HL-60 (cell line): ENCODE data around the gene MME.

Experiments used
- DNase-seq, 2 experiments: peaks; one replicate each; pipeline ENCODE4 v3.0.0-alpha.2; 2010 to 2020; ENCODE audit warnings: low read depth in 1 of 2, low spot score in 1 of 2
- H3K27ac ChIP-seq: fragments of 250-450 bp; sonication (Bioruptor Pico); replicated peaks from 2 replicates; pipeline ENCODE4 v1.5.1; 2020; ENCODE audit warnings: mild to moderate bottlenecking, moderate library complexity
- H3K27me3 ChIP-seq: fragments of 250-450 bp; sonication (Bioruptor Pico); 2 replicates; pipeline ENCODE4 v1.5.1; 2021; ENCODE audit warnings: mild to moderate bottlenecking, moderate library complexity; ENCODE audit not compliant: insufficient read depth, poor library complexity, severe bottlenecking
- H3K4me3 ChIP-seq: replicated peaks from 2 replicates; pipeline ENCODE4 v1.5.1; 2011; ENCODE audit warnings: mild to moderate bottlenecking, control low read depth, low read length; ENCODE audit not compliant: insufficient read depth
- GABPA ChIP-seq: IDR thresholded peaks from 2 replicates; pipeline ENCODE4 v1.6.1; 2012; ENCODE audit warnings: low read depth
- POLR2AphosphoS5 ChIP-seq: IDR thresholded peaks from 2 replicates; pipeline ENCODE4 v1.6.1; 2012; ENCODE audit warnings: low read depth
- REST ChIP-seq: IDR thresholded peaks from 2 replicates; pipeline ENCODE4 v1.6.1; 2012; ENCODE audit warnings: low read depth; ENCODE audit not compliant: insufficient replicate concordance
- SPI1 ChIP-seq: IDR thresholded peaks from 2 replicates; pipeline ENCODE4 v1.6.1; 2012; ENCODE audit warnings: low read depth, mild to moderate bottlenecking, borderline replicate concordance
- TF ChIP-seq, protein P1 (sequence below): IDR thresholded peaks from one replicate; pipeline ENCODE4 v1.5.1; 2011; ENCODE audit warnings: low read length, control low read depth, inconsistent platforms; ENCODE audit not compliant: insufficient read depth

The MME gene

DNA sequence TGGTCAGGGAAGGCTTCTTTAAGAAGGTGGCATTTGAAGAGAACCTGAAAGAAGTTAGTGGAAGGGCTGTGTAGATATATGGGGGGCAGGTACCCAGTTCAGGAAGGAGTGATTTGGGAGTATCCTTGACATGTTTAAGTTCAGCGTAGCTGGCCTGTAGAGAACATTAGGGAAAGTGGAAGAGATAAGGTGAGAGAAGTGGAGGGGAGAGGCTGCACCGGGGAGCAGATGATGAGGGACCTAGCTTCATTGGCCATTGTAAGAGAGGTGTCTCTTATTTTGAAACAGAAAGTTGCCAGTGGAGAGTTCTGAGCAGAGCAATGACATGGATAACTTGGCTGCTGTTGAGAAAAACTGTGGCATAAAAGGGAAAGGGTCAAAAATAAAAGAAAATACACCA, 44.6 kb upstream of the MME start:
- TF ChIP-seq, protein P1, sequence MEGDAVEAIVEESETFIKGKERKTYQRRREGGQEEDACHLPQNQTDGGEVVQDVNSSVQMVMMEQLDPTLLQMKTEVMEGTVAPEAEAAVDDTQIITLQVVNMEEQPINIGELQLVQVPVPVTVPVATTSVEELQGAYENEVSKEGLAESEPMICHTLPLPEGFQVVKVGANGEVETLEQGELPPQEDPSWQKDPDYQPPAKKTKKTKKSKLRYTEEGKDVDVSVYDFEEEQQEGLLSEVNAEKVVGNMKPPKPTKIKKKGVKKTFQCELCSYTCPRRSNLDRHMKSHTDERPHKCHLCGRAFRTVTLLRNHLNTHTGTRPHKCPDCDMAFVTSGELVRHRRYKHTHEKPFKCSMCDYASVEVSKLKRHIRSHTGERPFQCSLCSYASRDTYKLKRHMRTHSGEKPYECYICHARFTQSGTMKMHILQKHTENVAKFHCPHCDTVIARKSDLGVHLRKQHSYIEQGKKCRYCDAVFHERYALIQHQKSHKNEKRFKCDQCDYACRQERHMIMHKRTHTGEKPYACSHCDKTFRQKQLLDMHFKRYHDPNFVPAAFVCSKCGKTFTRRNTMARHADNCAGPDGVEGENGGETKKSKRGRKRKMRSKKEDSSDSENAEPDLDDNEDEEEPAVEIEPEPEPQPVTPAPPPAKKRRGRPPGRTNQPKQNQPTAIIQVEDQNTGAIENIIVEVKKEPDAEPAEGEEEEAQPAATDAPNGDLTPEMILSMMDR = no peak
- TF ChIP-seq POLR2AphosphoS5 (no peak), REST (no peak), SPI1 (no peak), GABPA (no peak)
- no peak for DNase-seq
- H3K27ac ChIP-seq = no peak overlapping the region
- no peak overlapping the region for H3K4me3 ChIP-seq
- no peaks in the 10 kb centered on the region for H3K27me3 ChIP-seq

GRCh38 chr3:155037508-155038202, 42.5 kb upstream of the MME start:
- no peak for TF ChIP-seq SPI1
- TF ChIP-seq, protein P1 = no peak
- no peak for TF ChIP-seq POLR2AphosphoS5
- TF ChIP-seq GABPA = no peak
- no peak for TF ChIP-seq REST
- Histone ChIP-seq H3K27ac (no peak overlapping the region), H3K4me3 (no peak overlapping the region), H3K27me3 (no peaks in the 10 kb centered on the region)
- DNase-seq = no peak

DNA sequence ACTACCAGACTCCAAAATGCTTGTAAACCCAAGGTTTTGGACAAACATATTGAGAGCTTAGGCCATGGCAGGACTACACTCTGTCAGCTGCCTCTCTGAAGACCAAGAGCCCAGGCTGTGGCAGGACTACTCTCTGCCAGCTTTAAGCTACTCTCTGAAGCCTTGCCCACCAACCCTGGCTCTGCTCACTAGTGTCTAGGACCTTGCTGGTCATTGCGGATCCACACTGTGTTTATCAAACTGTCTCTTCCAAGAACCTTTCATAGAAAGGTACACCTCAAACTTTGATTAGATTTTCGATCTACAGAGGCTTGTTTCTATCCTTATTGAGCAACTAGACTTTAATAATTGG, 41.9 kb upstream of the MME start:
- Histone ChIP-seq H3K27me3 (no peaks in the 10 kb centered on the region), H3K4me3 (no peak overlapping the region), H3K27ac (no peak overlapping the region)
- TF ChIP-seq GABPA = no peak
- TF ChIP-seq, protein P1 = no peak
- no peak for TF ChIP-seq POLR2AphosphoS5
- TF ChIP-seq REST = no peak
- TF ChIP-seq SPI1 = no peak
- no peak for DNase-seq
